Activated naive CD4-positive, alpha-beta T cell treated with anti-CD3 and anti-CD28 coated beads, Interleukin-2, amount 50 U/mL, for 24 hours (primary cell): ENCODE data around the gene RBBP4.
"Not testable (repeated sequence)": the region's sequence is repeated elsewhere in the genome, so short reads cannot be mapped to it uniquely, and the experiment has no call there.

Experiments used
- H3K27ac Mint-ChIP-seq: one replicate; pipeline ENCODE4 v1.8.0; 2021; ENCODE audit warnings: mild to moderate bottlenecking, mixed read lengths
- H3K27me3 Mint-ChIP-seq: one replicate; pipeline ENCODE4 v1.8.0; 2021; ENCODE audit warnings: mixed read lengths
- H3K36me3 Mint-ChIP-seq: one replicate; pipeline ENCODE4 v1.8.0; 2021; ENCODE audit warnings: mixed read lengths
- H3K4me1 Mint-ChIP-seq: one replicate; pipeline ENCODE4 v1.8.0; 2021; ENCODE audit warnings: mixed read lengths
- H3K4me3 Mint-ChIP-seq: one replicate; pipeline ENCODE4 v1.8.0; 2021; ENCODE audit warnings: mild to moderate bottlenecking, mixed read lengths
- H3K9me3 Mint-ChIP-seq: one replicate; pipeline ENCODE4 v1.8.0; 2021; ENCODE audit warnings: mixed read lengths

Gene RBBP4

GRCh38 chr1:32701421-32701911, 50.5 kb downstream of the RBBP4 start:
- no peaks in the 10 kb centered on the region for H3K9me3 Mint-ChIP-seq
- H3K27me3 Mint-ChIP-seq = peaks cover 23% of the 10 kb centered on the region
- peaks cover 2% of the 10 kb centered on the region for H3K36me3 Mint-ChIP-seq
- peaks cover 12% of the 10 kb centered on the region for H3K4me1 Mint-ChIP-seq
- H3K4me3 Mint-ChIP-seq = peak overlapping the region; percentile 63
- no peak overlapping the region for H3K27ac Mint-ChIP-seq

GRCh38 chr1:32701951-32702598, 51.1 kb downstream of the RBBP4 start:
- H3K36me3 Mint-ChIP-seq = peaks cover 2% of the 10 kb centered on the region
- no peaks in the 10 kb centered on the region for H3K9me3 Mint-ChIP-seq
- peaks cover 23% of the 10 kb centered on the region for H3K27me3 Mint-ChIP-seq
- peak overlapping the region; percentile 63 for H3K4me3 Mint-ChIP-seq
- peaks cover 12% of the 10 kb centered on the region for H3K4me1 Mint-ChIP-seq
- no peak overlapping the region for H3K27ac Mint-ChIP-seq

GRCh38 chr1:32702599-32703478, 51.8 kb downstream of the RBBP4 start, which contains the start of gene SYNC:
Gene SYNC, minus strand, starts transcription at chr1:32702770. Its CDS starts 110 bp downstream, at chr1:32702660.
- peaks cover 2% of the 10 kb centered on the region for H3K36me3 Mint-ChIP-seq
- H3K27ac Mint-ChIP-seq = no peak within 1 kb of the TSS
- H3K27me3 Mint-ChIP-seq = peaks cover 23% of the 10 kb centered on the region
- peak within 1 kb of the TSS; percentile 63 for H3K4me3 Mint-ChIP-seq
- no peaks in the 10 kb centered on the region for H3K9me3 Mint-ChIP-seq
- H3K4me1 Mint-ChIP-seq = peaks cover 12% of the 10 kb centered on the region

DNA sequence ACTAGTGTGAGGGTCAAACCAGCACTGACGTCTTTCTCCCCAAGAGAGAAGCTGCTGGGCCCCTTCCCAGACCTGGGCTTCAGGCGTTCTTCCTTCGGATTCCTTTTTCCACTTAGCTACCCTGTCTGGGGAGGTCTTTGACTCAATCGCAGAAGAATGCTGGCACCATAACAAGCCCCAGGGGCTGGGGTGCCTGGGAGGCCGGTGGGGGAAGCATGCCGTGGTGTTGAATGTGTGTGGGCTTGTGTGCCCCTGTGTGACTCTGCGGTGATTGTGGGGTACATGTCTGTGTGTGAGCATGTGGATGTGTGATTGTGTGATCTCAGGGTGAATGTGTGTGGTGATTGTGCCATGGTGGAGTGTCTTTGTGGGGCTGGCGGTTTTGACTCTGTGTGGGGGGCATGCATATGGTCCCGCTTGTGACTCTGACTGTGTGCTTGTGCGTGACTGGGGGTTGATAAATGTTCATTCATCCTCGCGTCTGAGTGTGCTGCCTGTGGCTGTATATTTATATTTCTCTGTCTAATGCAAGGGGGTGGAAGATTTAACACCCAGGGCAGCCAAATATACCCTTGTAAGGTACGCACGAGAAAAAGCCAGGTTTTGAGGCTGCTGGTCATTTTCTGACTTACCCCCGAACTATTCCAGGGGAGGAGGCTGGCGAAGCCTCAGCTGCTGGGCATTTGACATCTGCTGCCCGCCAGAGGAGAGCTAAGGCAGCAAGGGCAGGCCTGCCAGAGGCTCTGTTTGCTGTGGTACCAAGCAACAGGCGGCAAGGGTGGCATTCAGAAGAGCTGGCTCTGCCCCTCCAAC, 52.7 kb downstream of the RBBP4 start:
- H3K9me3 Mint-ChIP-seq = no peaks in the 10 kb centered on the region
- peaks cover 23% of the 10 kb centered on the region for H3K27me3 Mint-ChIP-seq
- H3K4me3 Mint-ChIP-seq = peak overlapping the region; percentile 4
- peaks cover 2% of the 10 kb centered on the region for H3K36me3 Mint-ChIP-seq
- H3K27ac Mint-ChIP-seq = no peak overlapping the region
- H3K4me1 Mint-ChIP-seq = peaks cover 12% of the 10 kb centered on the region

GRCh38 chr1:32705516-32705915, 54.5 kb downstream of the RBBP4 start:
- Mint-ChIP-seq H3K4me3 (no peak overlapping the region), H3K27me3 (peaks cover 23% of the 10 kb centered on the region)

DNA sequence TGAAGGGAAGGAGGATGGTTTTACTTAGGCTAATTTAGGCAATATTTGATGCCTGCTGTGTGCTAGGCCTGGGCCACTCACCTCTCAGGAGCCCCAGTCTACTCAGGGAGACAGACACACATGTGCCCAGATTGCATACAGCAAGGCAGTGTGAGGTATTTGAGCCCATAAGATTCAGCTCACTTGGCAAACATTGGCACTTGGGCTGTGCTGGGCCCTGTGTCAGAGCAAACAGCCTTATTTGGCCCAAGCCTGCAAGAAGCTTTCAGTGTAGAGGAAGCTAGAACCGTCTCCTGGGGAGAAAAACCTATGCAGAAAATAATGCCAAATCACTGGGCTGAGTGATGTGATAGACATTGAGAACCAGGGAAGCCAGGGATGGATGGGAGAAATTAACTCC, 55.5 kb downstream of the RBBP4 start:
- H3K4me1 Mint-ChIP-seq = peaks cover 12% of the 10 kb centered on the region
- H3K36me3 Mint-ChIP-seq = peaks cover 2% of the 10 kb centered on the region
- no peak overlapping the region for H3K4me3 Mint-ChIP-seq
- peaks cover 21% of the 10 kb centered on the region for H3K27me3 Mint-ChIP-seq
- H3K9me3 Mint-ChIP-seq = no peaks in the 10 kb centered on the region
- no peak overlapping the region for H3K27ac Mint-ChIP-seq

More at GRCh38 chr1:32705516-32705915, 54.5 kb downstream of the RBBP4 start:
- peaks cover 2% of the 10 kb centered on the region for H3K36me3 Mint-ChIP-seq
- H3K9me3 Mint-ChIP-seq = no peaks in the 10 kb centered on the region
- no peak overlapping the region for H3K27ac Mint-ChIP-seq
- H3K4me1 Mint-ChIP-seq = peaks cover 12% of the 10 kb centered on the region

DNA sequence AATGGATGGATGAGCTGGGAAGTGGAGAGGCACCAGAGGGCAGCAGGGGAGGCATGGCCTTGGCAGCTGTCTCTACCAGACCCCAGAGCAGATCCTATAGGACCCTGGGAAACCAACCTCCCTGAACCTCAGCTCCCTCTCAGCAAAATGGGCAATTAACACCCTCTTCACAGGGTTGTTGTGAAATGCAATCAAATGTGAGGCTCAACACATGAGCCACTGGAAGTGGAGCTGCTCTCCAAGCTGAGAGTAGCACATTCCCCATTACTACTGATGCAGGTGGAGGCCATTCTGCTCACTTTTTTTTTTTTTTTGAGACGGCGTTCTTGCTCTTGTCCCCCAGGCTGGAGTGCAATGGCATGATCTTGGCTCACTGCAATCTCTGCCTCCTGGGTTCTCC, 58.1 kb downstream of the RBBP4 start:
- H3K27ac Mint-ChIP-seq = no peak overlapping the region
- peaks cover 12% of the 10 kb centered on the region for H3K27me3 Mint-ChIP-seq
- peaks cover 6% of the 10 kb centered on the region for H3K4me1 Mint-ChIP-seq
- no peaks in the 10 kb centered on the region for H3K9me3 Mint-ChIP-seq
- no peaks in the 10 kb centered on the region for H3K36me3 Mint-ChIP-seq
- no peak overlapping the region for H3K4me3 Mint-ChIP-seq

DNA sequence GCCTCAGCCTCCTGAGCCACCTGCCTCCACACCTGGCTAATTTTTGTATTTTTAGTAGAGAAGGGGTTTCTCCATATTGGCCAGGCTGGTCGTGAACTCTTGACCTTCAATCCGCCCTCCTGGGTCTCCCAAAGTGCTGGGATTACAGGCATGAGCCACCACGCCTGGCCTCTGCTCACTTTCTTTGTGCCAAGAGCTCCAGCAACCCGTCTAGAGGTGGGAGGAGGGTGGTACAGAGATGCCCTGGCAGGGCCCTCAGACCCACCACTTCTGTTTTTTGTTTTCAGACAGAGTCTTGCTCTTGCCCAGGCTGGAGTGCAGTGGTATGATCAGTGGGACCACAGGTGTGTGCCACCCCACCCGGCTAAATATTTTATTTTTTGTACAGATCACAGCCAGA, 58.5 kb downstream of the RBBP4 start:
- H3K36me3 Mint-ChIP-seq = no peaks in the 10 kb centered on the region
- H3K4me3 Mint-ChIP-seq = no peak overlapping the region
- peaks cover 6% of the 10 kb centered on the region for H3K4me1 Mint-ChIP-seq
- no peak overlapping the region for H3K27ac Mint-ChIP-seq
- peaks cover 9% of the 10 kb centered on the region for H3K27me3 Mint-ChIP-seq
- no peaks in the 10 kb centered on the region for H3K9me3 Mint-ChIP-seq

DNA sequence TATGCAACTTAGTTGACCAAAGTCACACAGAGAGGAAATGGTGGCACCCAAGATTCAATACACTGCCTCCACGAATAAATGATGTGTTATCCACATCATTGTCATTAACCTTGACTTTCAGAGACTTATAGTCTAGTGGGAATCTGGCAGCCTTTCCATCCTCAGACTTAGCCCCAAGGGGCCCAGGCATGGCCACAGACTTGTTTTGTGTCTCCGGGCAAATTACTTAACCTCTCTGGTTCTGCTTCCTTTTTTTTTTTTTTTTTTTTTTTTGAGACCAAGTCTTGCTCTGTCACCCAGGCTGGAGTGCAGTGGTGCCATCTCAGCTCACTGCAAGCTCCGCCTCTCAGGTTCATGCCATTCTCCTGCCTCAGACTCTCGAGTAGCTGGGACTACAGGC, 60.2 kb downstream of the RBBP4 start:
- not testable (repeated sequence) for H3K27ac Mint-ChIP-seq, H3K4me1 Mint-ChIP-seq, H3K4me3 Mint-ChIP-seq, H3K27me3 Mint-ChIP-seq, H3K9me3 Mint-ChIP-seq, H3K36me3 Mint-ChIP-seq

DNA sequence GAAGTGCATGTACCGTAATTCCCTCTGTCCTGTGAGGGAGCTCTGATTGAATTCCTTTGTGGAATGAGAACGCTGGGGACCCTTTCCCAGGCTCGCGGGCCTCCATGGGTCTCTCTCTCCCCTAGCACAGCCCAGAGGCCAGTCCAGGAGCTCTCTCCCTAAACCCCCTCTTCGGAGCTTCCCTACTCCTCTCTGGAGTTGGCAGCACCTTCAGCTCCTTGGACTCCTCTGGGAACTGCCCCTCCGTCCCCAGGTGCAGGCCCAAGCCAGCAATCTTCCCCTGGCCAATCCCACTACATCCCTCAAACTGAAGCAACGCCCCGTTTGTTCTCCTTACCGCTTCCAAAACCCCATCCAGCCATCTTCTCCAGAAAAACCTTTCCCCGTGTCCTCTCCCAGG, 62.1 kb downstream of the RBBP4 start:
- Mint-ChIP-seq H3K27ac (no peak overlapping the region), H3K4me3 (peak overlapping the region; percentile 34), H3K4me1 (peaks cover 10% of the 10 kb centered on the region), H3K27me3 (no peaks in the 10 kb centered on the region), H3K9me3 (no peaks in the 10 kb centered on the region), H3K36me3 (no peaks in the 10 kb centered on the region)

DNA sequence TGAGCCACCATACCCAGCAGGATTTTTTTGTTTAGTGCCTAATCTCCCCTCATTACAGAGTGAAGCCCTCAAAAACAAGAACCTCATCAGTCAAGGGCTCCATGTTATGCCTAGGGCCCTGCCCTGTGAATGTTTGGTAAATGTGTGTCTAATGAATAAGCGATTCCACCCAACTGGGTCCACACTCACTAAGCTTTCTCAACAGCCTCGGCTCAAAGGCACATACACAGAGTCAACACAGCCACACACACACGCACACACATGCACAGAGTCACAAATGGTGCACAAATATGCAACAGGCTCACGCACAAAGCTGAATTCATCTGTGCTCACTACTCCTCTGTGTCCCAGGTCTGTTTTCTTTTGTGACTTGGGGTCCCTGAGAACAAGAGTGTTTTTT, 63.3 kb downstream of the RBBP4 start:
- H3K36me3 Mint-ChIP-seq = no peaks in the 10 kb centered on the region
- H3K4me1 Mint-ChIP-seq = peaks cover 10% of the 10 kb centered on the region
- H3K9me3 Mint-ChIP-seq = no peaks in the 10 kb centered on the region
- H3K4me3 Mint-ChIP-seq = no peak overlapping the region
- no peaks in the 10 kb centered on the region for H3K27me3 Mint-ChIP-seq
- H3K27ac Mint-ChIP-seq = no peak overlapping the region

DNA sequence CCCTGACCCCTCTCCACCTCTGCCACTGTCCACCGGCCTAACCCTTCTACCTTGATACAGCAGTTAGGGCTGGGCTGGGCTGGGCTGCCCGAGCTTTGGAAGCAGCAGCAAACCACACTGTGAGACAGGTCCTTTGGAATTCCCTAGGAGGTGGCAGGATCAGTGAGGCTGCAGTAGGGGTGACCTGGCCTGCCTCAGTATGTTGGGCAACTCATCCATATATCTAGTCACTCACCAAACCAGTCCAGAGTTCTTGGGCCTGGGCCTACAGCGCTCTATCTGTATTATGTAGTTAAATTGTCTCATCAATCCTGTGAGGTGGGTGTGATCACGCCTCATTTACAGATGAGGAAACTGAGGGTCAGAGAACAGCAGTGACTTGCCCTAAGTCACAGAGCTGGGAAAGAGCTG, 64.9 kb downstream of the RBBP4 start:
- Mint-ChIP-seq H3K4me1 (peaks cover 10% of the 10 kb centered on the region), H3K9me3 (no peaks in the 10 kb centered on the region), H3K27ac (no peak overlapping the region), H3K27me3 (no peaks in the 10 kb centered on the region), H3K36me3 (no peaks in the 10 kb centered on the region), H3K4me3 (no peak overlapping the region)

- peaks cover 10% of the 10 kb centered on the region for H3K4me1 Mint-ChIP-seq
- no peak overlapping the region for H3K4me3 Mint-ChIP-seq
- H3K27ac Mint-ChIP-seq = no peak overlapping the region
- H3K27me3 Mint-ChIP-seq = peaks cover 1% of the 10 kb centered on the region
- no peaks in the 10 kb centered on the region for H3K9me3 Mint-ChIP-seq
- no peaks in the 10 kb centered on the region for H3K36me3 Mint-ChIP-seq
Observed at GRCh38 chr1:32716312-32717148, 65.5 kb downstream of the RBBP4 start.

DNA sequence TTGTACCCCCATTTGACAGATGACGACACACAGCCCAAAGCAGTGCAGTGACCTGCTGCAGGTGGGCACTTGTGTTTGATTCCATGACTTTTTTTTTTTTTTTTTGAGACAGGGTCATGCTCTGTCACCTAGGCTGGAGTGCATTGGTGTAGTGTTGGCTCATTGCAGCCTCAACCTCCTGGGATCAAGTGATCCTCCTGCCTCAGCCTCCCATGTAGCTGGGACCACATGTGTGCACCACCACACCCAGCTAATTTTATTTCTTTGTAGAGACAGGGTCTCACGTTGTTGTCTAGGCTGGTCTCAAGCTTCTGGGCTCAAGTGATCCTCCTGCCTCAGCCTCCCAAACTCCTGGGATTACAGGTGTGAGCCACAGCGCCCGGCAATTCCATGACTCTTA, 66.5 kb downstream of the RBBP4 start:
- Mint-ChIP-seq H3K27ac (no peak overlapping the region), H3K4me3 (no peak overlapping the region)

DNA sequence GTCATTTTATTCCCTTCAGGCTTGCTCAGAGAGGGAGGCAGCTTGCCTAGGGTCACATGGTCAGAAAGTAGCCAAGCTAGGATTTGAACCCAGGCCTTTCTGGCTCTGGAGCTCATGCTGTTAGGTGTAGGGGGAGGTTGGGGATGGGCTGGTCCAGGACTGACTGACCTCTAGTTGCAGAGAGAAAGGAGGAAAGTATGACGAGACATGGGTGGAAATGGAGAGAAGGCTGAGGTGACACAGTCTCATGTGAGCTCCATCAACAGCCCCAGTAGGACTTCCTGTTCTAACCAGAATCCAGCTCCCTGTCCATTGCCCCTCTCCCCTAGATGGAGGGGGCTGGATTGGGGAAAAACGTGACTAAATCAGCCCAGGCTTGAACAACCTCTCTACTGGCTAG, 67.0 kb downstream of the RBBP4 start:
- H3K27me3 Mint-ChIP-seq = peaks cover 1% of the 10 kb centered on the region
- H3K36me3 Mint-ChIP-seq = no peaks in the 10 kb centered on the region
- H3K27ac Mint-ChIP-seq = no peak overlapping the region
- peaks cover 4% of the 10 kb centered on the region for H3K4me1 Mint-ChIP-seq
- H3K4me3 Mint-ChIP-seq = no peak overlapping the region
- H3K9me3 Mint-ChIP-seq = no peaks in the 10 kb centered on the region

More for the DNA sequence above, 66.5 kb downstream of the RBBP4 start:
- no peaks in the 10 kb centered on the region for H3K9me3 Mint-ChIP-seq
- H3K4me1 Mint-ChIP-seq = peaks cover 4% of the 10 kb centered on the region
- H3K36me3 Mint-ChIP-seq = no peaks in the 10 kb centered on the region
- peaks cover 1% of the 10 kb centered on the region for H3K27me3 Mint-ChIP-seq
